Uterus (tissue), 4 donors: Measurements from ENCODE around the gene SFT2D3. TPM values are rescaled to one million over a fixed set of nuclear protein-coding genes. Genes with fewer than 3 reads are reported as not detected.

Experiments
- DNase-seq, 2 donors: peaks; one replicate each; pipeline ENCODE4 v3.0.0-alpha.2; 2019 to 2020
- H3K27ac ChIP-seq, 2 donors: fragments of 200-600 bp; sonication (generic); 1 replicate in 1 of 2; 2 replicates in 1 of 2; pipeline ENCODE4 v1.5.1; 2016 to 2018
- H3K27me3 ChIP-seq, 2 donors: fragments of 200-600 bp; sonication (generic); one replicate each; pipeline ENCODE4 v1.5.1; 2018 to 2019; ENCODE audit warnings: control low read depth in 1 of 2
- H3K36me3 ChIP-seq, 2 donors: fragments of 200-600 bp; sonication (generic); one replicate each; pipeline ENCODE4 v1.5.1; 2019; ENCODE audit warnings: control low read depth in 1 of 2
- H3K4me1 ChIP-seq, 2 donors: fragments of 200-600 bp; sonication (generic); one replicate each; pipeline ENCODE4 v1.5.1; 2018 to 2019; ENCODE audit warnings: control low read depth in 1 of 2
- H3K4me3 ChIP-seq, 2 donors: fragments of 200-600 bp; sonication (generic); 1 replicate in 1 of 2; 2 replicates in 1 of 2; pipeline ENCODE4 v1.5.1; 2018 to 2019; ENCODE audit warnings: mild to moderate bottlenecking in 1 of 2
- H3K9me3 ChIP-seq, 2 donors: fragments of 200-600 bp; sonication (generic); one replicate each; pipeline ENCODE4 v1.5.1; 2019; ENCODE audit warnings: control low read depth in 1 of 2
- CTCF ChIP-seq, 4 experiments: fragments of 200-600 bp in 2 of 4; fragments of 450-650 bp in 2 of 4; sonication (generic) in 2 of 4; IDR thresholded peaks; one replicate each; pipeline ENCODE4 v1.5.1; 2016 to 2019; ENCODE audit warnings: antibody characterized with exemption in 4 of 4, mild to moderate bottlenecking in 2 of 4, moderate library complexity in 1 of 4
- POLR2A ChIP-seq, 2 donors: fragments of 450-650 bp; IDR thresholded peaks; one replicate each; pipeline ENCODE4 v1.6.1; 2016; ENCODE audit warnings: antibody characterized with exemption in 2 of 2, mild to moderate bottlenecking in 1 of 2, moderate library complexity in 1 of 2
- intact Hi-C: fragments of 100-400 bp; cut with DNase I; formaldehyde crosslinking; loops from one replicate; pipeline ENCODE4 v1.15.1; 2023; ENCODE audit warnings: low total_unique reads
- total RNA-seq, 4 donors: library from RNA; depleted of rRNA in 3 of 4; stranded (reverse); fragments of >200 nt in 3 of 4; gene quantifications; one replicate each; pipeline versions ENCODE4 v1.1.0 to v1.2.4, GENCODE V29; 2014 to 2023
- donor health status: DM: yes; HTN: yes; CAD: no.

Gene SFT2D3
- total RNA-seq, 4 donors from 2014 or later = 5.9 to 27.2 (median 11.1) TPM

- no peaks in the 10 kb centered on the region for H3K27me3 ChIP-seq
- no peak overlapping the region for H3K4me3 ChIP-seq
- peaks cover 6 to 7% of the 10 kb centered on the region in 2 donors for H3K4me1 ChIP-seq
- H3K9me3 ChIP-seq = no peaks in the 10 kb centered on the region
- TF ChIP-seq CTCF (IDR thresholded peaks at IDR 0.05) = no peak
- no peak for TF ChIP-seq POLR2A (IDR thresholded peaks at IDR 0.05)
- intact Hi-C loops = no loop called here
- H3K27ac ChIP-seq = no peak overlapping the region
- no peak for DNase-seq
- H3K36me3 ChIP-seq = no peaks in the 10 kb centered on the region
Measured at GRCh38 chr2:127703282-127703681, 2.0 kb downstream of the SFT2D3 start.

DNA sequence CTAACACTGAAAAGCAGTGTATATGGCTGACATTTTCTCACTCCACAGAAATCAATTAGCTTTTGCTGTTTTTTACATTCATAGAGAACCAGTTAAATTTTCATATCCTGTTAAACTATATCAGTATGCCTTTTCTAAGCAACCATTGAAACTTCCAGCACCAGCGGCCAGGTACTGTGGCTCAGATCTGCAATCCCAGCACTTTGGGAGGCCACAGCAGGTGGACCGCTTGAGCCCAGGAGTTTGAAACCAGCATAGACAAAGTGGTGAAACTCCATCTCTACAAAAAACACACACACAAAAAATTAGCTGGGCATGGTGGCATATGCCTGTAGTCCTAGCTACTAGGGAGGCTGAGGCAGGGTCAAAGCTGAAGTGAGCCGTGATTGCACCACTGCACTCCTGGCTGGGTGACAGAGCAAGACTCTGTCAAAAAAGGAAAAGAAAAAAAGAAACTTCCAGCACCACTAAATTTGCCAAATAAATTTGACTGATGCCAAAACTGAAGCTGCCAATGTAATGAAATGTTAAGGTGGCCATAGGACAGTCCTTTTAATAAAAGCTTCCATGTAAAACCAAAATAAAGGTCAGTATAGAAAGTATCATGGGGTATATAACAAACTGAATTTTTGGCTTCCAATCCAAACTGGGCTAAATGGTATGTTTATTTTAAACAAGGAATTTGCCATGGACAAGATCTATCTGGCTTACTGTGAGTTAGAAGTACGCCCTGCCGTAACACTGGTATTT, 3.5 kb downstream of the SFT2D3 start:
- Histone ChIP-seq H3K27ac (peak overlapping the region in 1 of 2 donors; percentile 5), H3K4me3 (no peak overlapping the region), H3K4me1 (peaks cover 6 to 7% of the 10 kb centered on the region in 2 donors), H3K36me3 (no peaks in the 10 kb centered on the region), H3K9me3 (no peaks in the 10 kb centered on the region), H3K27me3 (no peaks in the 10 kb centered on the region)
- TF ChIP-seq CTCF (IDR thresholded peaks at IDR 0.05) (no peak), POLR2A (IDR thresholded peaks at IDR 0.05) (no peak)
- DNase-seq = peak in 1 of 2 donors; percentile 45
- intact Hi-C loops = no loop called here

DNA sequence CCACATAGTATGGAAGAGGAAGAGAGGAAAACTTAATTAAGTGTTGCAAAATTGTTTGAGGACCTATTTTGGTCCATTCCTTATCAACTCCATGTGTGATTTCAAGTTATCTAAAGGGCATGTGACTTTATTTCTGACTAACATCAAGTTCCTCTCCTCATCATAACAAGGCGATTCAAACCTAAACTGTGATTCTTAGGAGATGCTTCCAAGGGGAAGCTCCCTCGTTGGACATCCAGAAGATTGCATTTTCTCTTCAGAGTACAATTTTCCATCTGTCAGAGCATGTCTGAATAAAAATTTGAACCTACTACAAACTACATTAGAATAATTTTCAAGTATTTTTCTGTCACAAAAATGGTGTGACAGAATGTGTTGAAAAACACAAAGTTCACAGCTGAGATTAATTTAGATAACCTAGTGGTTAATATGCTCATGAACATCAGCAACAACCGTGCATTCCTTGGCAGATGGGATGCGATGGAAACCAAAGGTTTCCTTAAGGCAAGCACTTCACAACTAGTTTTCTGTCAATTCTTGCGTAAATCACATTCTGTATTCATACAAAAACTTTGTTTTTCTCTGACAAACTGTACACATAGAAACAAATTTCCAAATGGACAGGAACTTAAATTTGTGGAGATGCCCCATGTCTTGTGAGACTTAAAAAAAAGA, 4.2 kb downstream of the SFT2D3 start:
- no peak overlapping the region for H3K27ac ChIP-seq
- intact Hi-C loops = no loop called here

GRCh38 chr2:127706215-127706990, 5.1 kb downstream of the SFT2D3 start:
- intact Hi-C loops = no loop called here

More for the DNA sequence above, 4.2 kb downstream of the SFT2D3 start:
- no peak for DNase-seq
- H3K27me3 ChIP-seq = no peaks in the 10 kb centered on the region
- H3K4me3 ChIP-seq = no peak overlapping the region
- TF ChIP-seq CTCF (IDR thresholded peaks at IDR 0.05) (no peak), POLR2A (IDR thresholded peaks at IDR 0.05) (no peak)
- H3K36me3 ChIP-seq = no peaks in the 10 kb centered on the region
- no peaks in the 10 kb centered on the region for H3K9me3 ChIP-seq
- peaks cover 6 to 7% of the 10 kb centered on the region in 2 donors for H3K4me1 ChIP-seq

More at GRCh38 chr2:127706215-127706990, 5.1 kb downstream of the SFT2D3 start:
- no peaks in the 10 kb centered on the region for H3K27me3 ChIP-seq
- H3K4me3 ChIP-seq = no peak overlapping the region
- H3K4me1 ChIP-seq = peaks cover 6 to 7% of the 10 kb centered on the region in 2 donors
- no peaks in the 10 kb centered on the region for H3K36me3 ChIP-seq
- TF ChIP-seq CTCF (IDR thresholded peaks at IDR 0.05) (no peak), POLR2A (IDR thresholded peaks at IDR 0.05) (no peak)
- no peak for DNase-seq
- H3K27ac ChIP-seq = no peak overlapping the region
- no peaks in the 10 kb centered on the region for H3K9me3 ChIP-seq
